ENCODE measurements around the gene GNA12.
A peak's percentile ranks its signal among the peaks of the same experiment; 100 is the strongest.

GNA12 gene

GRCh38 chr7:2757904-2758672 is 86.0 kb downstream of the GNA12 start:
- DNase-seq (ENCODE audit: low read depth): peak; percentile 99
- TF ChIP-seq CTCF (conservative IDR thresholded peaks at IDR 0.05; ENCODE audit: control insufficient read depth, insufficient read depth, low read depth, low read length): no peak
- peak overlapping the region; percentile 9 for H3K4me3 ChIP-seq (ENCODE audit: control insufficient read depth, low read depth, low read length)

- peak overlapping the region; percentile 3 for H3K4me3 ChIP-seq (ENCODE audit: control insufficient read depth, low read depth, low read length)
- DNase-seq (ENCODE audit: low read depth): no peak
- TF ChIP-seq CTCF (conservative IDR thresholded peaks at IDR 0.05; ENCODE audit: control insufficient read depth, insufficient read depth, low read depth, low read length): no peak
Measured at GRCh38 chr7:2757361-2757903, 86.7 kb downstream of the GNA12 start.

- no peak for TF ChIP-seq CTCF (conservative IDR thresholded peaks at IDR 0.05; ENCODE audit: control insufficient read depth, insufficient read depth, low read depth, low read length)
- DNase-seq (ENCODE audit: low read depth): no peak
- no peak overlapping the region for H3K4me3 ChIP-seq (ENCODE audit: control insufficient read depth, low read depth, low read length)
Measured at GRCh38 chr7:2755531-2755930, 88.6 kb downstream of the GNA12 start.

GRCh38 chr7:2754912-2755311 is 89.2 kb downstream of the GNA12 start:
- TF ChIP-seq CTCF (conservative IDR thresholded peaks at IDR 0.05; ENCODE audit: control insufficient read depth, insufficient read depth, low read depth, low read length): no peak
- no peak for DNase-seq (ENCODE audit: low read depth)
- H3K4me3 ChIP-seq (ENCODE audit: control insufficient read depth, low read depth, low read length): no peak overlapping the region

- DNase-seq (ENCODE audit: low read depth): no peak
- H3K4me3 ChIP-seq (ENCODE audit: control insufficient read depth, low read depth, low read length): no peak overlapping the region
- TF ChIP-seq CTCF (conservative IDR thresholded peaks at IDR 0.05; ENCODE audit: control insufficient read depth, insufficient read depth, low read depth, low read length): no peak
Measured at GRCh38 chr7:2754086-2754485, 90.0 kb downstream of the GNA12 start.

GRCh38 chr7:2753148-2753547 is 91.0 kb downstream of the GNA12 start:
- TF ChIP-seq CTCF (conservative IDR thresholded peaks at IDR 0.05; ENCODE audit: control insufficient read depth, insufficient read depth, low read depth, low read length): no peak
- H3K4me3 ChIP-seq (ENCODE audit: control insufficient read depth, low read depth, low read length): no peak overlapping the region
- no peak for DNase-seq (ENCODE audit: low read depth)

Measured in fibroblast of mammary gland (primary cell).